Mucosa of descending colon (tissue), 3 donors: ENCODE results near the gene ATF3. TPM values are rescaled to one million over a fixed set of nuclear protein-coding genes. Genes with fewer than 3 reads are reported as not detected.

Experiments used
- ATAC-seq: fragments of 200-7000 bp; cut with Tn5 transposase; one replicate; pipeline ENCODE4 v1.9.1; 2020; ENCODE audit warnings: mild to moderate bottlenecking, moderate library complexity
- DNase-seq, 3 donors: peaks; one replicate each; pipeline ENCODE4 v3.0.0-alpha.2; 2020
- H3K36me3 ChIP-seq: fragments of 200-600 bp; one replicate; pipeline ENCODE4 v1.8.0; 2021; ENCODE audit warnings: low read depth, mild to moderate bottlenecking
- H3K4me1 ChIP-seq: fragments of 200-600 bp; one replicate; pipeline ENCODE4 v1.8.0; 2021; ENCODE audit warnings: low read depth, mild to moderate bottlenecking
- H3K4me3 ChIP-seq: fragments of 200-600 bp; one replicate; pipeline ENCODE4 v1.8.0; 2021; ENCODE audit warnings: mild to moderate bottlenecking
- H3K9me3 ChIP-seq: fragments of 200-600 bp; one replicate; pipeline ENCODE4 v1.8.0; 2021; ENCODE audit warnings: mild to moderate bottlenecking
- intact Hi-C, 2 donors: fragments of 100-400 bp; cut with DNase I in 1 of 2; cut with micrococcal nuclease in 1 of 2; formaldehyde crosslinking; loops; one replicate each; pipeline versions ENCODE4 v1.11.0 to v1.11.1; 2022; cut with DNase I, micrococcal nuclease
- total RNA-seq, 3 donors: library from RNA; stranded (reverse); fragmentation: NEBNext Ultra II Directional in 2 of 3; extraction: Animal tissue kit (Norgen Biotek cat#: 25700) in 2 of 3; gene quantifications; one replicate each; pipeline versions ENCODE4 v1.2.1 to v1.2.4, GENCODE V29; 2021 to 2023
- TF ChIP-seq, protein P1 (sequence below): fragments of 200-600 bp; IDR thresholded peaks from one replicate; pipeline ENCODE4 v1.8.0; 2022; ENCODE audit warnings: antibody characterized with exemption, mild to moderate bottlenecking
- donor health status: DM: no; HTN: no; CAD: no; lungs with moderate emphysema.
- donor health status: DM: no; HTN: no; CAD: no.
- donor health status: DM: no; HTN: yes; CAD: no.

ATF3 gene
- total RNA-seq, 3 donors from 2014 or later: 20.2 to 121 (median 42.0) TPM

GRCh38 chr1:212665241-212666115, 56.9 kb downstream of the ATF3 start:
- Histone ChIP-seq H3K4me3 (no peak overlapping the region), H3K9me3 (no peaks in the 10 kb centered on the region), H3K36me3 (no peaks in the 10 kb centered on the region), H3K4me1 (peaks cover 3% of the 10 kb centered on the region)
- TF ChIP-seq, protein P1, sequence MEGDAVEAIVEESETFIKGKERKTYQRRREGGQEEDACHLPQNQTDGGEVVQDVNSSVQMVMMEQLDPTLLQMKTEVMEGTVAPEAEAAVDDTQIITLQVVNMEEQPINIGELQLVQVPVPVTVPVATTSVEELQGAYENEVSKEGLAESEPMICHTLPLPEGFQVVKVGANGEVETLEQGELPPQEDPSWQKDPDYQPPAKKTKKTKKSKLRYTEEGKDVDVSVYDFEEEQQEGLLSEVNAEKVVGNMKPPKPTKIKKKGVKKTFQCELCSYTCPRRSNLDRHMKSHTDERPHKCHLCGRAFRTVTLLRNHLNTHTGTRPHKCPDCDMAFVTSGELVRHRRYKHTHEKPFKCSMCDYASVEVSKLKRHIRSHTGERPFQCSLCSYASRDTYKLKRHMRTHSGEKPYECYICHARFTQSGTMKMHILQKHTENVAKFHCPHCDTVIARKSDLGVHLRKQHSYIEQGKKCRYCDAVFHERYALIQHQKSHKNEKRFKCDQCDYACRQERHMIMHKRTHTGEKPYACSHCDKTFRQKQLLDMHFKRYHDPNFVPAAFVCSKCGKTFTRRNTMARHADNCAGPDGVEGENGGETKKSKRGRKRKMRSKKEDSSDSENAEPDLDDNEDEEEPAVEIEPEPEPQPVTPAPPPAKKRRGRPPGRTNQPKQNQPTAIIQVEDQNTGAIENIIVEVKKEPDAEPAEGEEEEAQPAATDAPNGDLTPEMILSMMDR: peak; percentile 94
- ATAC-seq (peak; percentile 96), DNase-seq (peak; percentile 82 to 89 (median 89))
- intact Hi-C loops: no loop called here

GRCh38 chr1:212666116-212666775, 57.7 kb downstream of the ATF3 start:
- intact Hi-C loops: no loop called here
- ATAC-seq (no peak), DNase-seq (no peak)
- Histone ChIP-seq H3K36me3 (no peaks in the 10 kb centered on the region), H3K4me3 (no peak overlapping the region), H3K9me3 (no peaks in the 10 kb centered on the region), H3K4me1 (peaks cover 3% of the 10 kb centered on the region)
- TF ChIP-seq, protein P1: no peak

GRCh38 chr1:212667223-212668139, 58.9 kb downstream of the ATF3 start:
- DNase-seq (no peak), ATAC-seq (peak; percentile 58)
- Histone ChIP-seq H3K4me3 (no peak overlapping the region), H3K9me3 (no peaks in the 10 kb centered on the region), H3K4me1 (peaks cover 3% of the 10 kb centered on the region), H3K36me3 (no peaks in the 10 kb centered on the region)
- intact Hi-C loops: no loop called here
- TF ChIP-seq, protein P1: no peak

GRCh38 chr1:212668477-212668876, 59.9 kb downstream of the ATF3 start:
- Histone ChIP-seq H3K4me1 (peaks cover 3% of the 10 kb centered on the region), H3K4me3 (no peak overlapping the region), H3K36me3 (no peaks in the 10 kb centered on the region), H3K9me3 (no peaks in the 10 kb centered on the region)
- TF ChIP-seq, protein P1: no peak
- intact Hi-C loops: no loop called here
- DNase-seq: no peak
- no peak for ATAC-seq

DNA sequence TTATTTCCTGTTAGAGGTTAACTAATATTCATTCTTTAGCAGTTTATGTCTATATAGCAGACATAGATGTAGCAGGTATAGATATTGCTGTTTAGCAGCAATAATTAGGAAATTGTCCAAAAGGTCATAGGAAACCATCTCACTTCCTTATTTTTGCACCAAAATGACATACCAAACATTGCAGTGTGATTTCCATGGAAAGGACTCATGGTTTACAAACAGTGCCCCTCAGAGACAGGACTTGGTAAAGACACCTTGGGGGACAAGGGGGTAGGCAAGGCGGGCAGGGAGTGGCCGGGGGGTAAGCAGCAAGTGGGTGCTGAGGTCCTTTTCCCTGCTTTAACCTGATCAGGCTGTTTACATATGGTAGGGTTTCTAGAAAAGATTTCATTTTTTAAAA, 60.5 kb downstream of the ATF3 start:
- DNase-seq (no peak), ATAC-seq (no peak)
- no peaks in the 10 kb centered on the region for H3K36me3 ChIP-seq
- TF ChIP-seq, protein P1: no peak
- intact Hi-C loops: no loop called here
- H3K9me3 ChIP-seq: no peaks in the 10 kb centered on the region
- peaks cover 3% of the 10 kb centered on the region for H3K4me1 ChIP-seq
- H3K4me3 ChIP-seq: no peak overlapping the region
